ENCODE results near the gene TPGS2.
"Not testable (repeated sequence)": the region's sequence is repeated elsewhere in the genome, so short reads cannot be mapped to it uniquely, and the experiment has no call there.

Gene TPGS2

GRCh38 chr18:36771245-36771644 is 57.6 kb downstream of the TPGS2 start:
- no peak for DNase-seq

- DNase-seq, result no peak
Observed at GRCh38 chr18:36770315-36770946, 58.4 kb downstream of the TPGS2 start.

- no peak for DNase-seq
Observed at GRCh38 chr18:36769611-36770314, 59.0 kb downstream of the TPGS2 start.

GRCh38 chr18:36769172-36769571 is 59.6 kb downstream of the TPGS2 start:
- DNase-seq, result no peak

GRCh38 chr18:36766836-36767235 is 62.0 kb downstream of the TPGS2 start:
- DNase-seq, result no peak

GRCh38 chr18:36762965-36763364 is 65.8 kb downstream of the TPGS2 start:
- DNase-seq, result not testable (repeated sequence)

- no peak for DNase-seq
Observed at GRCh38 chr18:36762074-36762473, 66.7 kb downstream of the TPGS2 start.

- no peak for DNase-seq
Observed at GRCh38 chr18:36761186-36761698, 67.6 kb downstream of the TPGS2 start.

- DNase-seq, result no peak
Observed at GRCh38 chr18:36760598-36760997, 68.2 kb downstream of the TPGS2 start.

- no peak for DNase-seq
Observed at GRCh38 chr18:36759167-36759776, 69.5 kb downstream of the TPGS2 start.

GRCh38 chr18:36758623-36759022 is 70.2 kb downstream of the TPGS2 start:
- DNase-seq, result no peak

- no peak for DNase-seq
Observed at GRCh38 chr18:36757991-36758390, 70.8 kb downstream of the TPGS2 start.

- DNase-seq, result no peak
Observed at GRCh38 chr18:36757081-36757480, 71.7 kb downstream of the TPGS2 start.

GRCh38 chr18:36756242-36756641 is 72.6 kb downstream of the TPGS2 start:
- no peak for DNase-seq

- no peak for DNase-seq
Observed at GRCh38 chr18:36752929-36753865, 75.6 kb downstream of the TPGS2 start.

- DNase-seq, result no peak
Observed at GRCh38 chr18:36745219-36745975, 83.4 kb downstream of the TPGS2 start.

- no peak for DNase-seq
Observed at GRCh38 chr18:36744261-36744876, 84.4 kb downstream of the TPGS2 start.
